Neuronal stem cell (in vitro differentiated cells): ENCODE measurements around the gene SMC6.

Source experiments
- DNase-seq: peaks from one replicate; pipeline ENCODE4 v3.0.0-alpha.2; 2013; ENCODE audit warnings: low spot score
- H2AFZ ChIP-seq: one replicate; pipeline ENCODE4 v1.6.1; 2013; ENCODE audit warnings: mild to moderate bottlenecking, low read length, inconsistent platforms
- H2AK5ac ChIP-seq: 2 replicates; pipeline ENCODE4 v1.6.1; 2013; ENCODE audit warnings: low read depth, mild to moderate bottlenecking, inconsistent platforms, low read length, moderate library complexity, mixed read lengths
- H2BK120ac ChIP-seq: 2 replicates; pipeline ENCODE4 v1.6.1; 2013; ENCODE audit warnings: low read depth, mild to moderate bottlenecking, inconsistent platforms, low read length, moderate library complexity, mixed read lengths
- H2BK12ac ChIP-seq: one replicate; pipeline ENCODE4 v1.6.1; 2013; ENCODE audit warnings: low read length, inconsistent platforms
- H2BK15ac ChIP-seq: 2 replicates; pipeline ENCODE4 v1.6.1; 2013; ENCODE audit warnings: mild to moderate bottlenecking, low read length, inconsistent platforms, mixed read lengths
- H2BK5ac ChIP-seq: one replicate; pipeline ENCODE4 v1.6.1; 2013; ENCODE audit warnings: inconsistent platforms, mild to moderate bottlenecking, low read length, moderate library complexity
- H3K14ac ChIP-seq: one replicate; pipeline ENCODE4 v1.6.1; 2013; ENCODE audit warnings: low read length, inconsistent platforms
- H3K18ac ChIP-seq: 2 replicates; pipeline ENCODE4 v1.6.1; 2013; ENCODE audit warnings: low read length, inconsistent platforms
- H3K23ac ChIP-seq: 2 replicates; pipeline ENCODE4 v1.6.1; 2013; ENCODE audit warnings: low read depth, mild to moderate bottlenecking, mixed read lengths, low read length, inconsistent platforms; ENCODE audit not compliant: poor library complexity
- H3K27ac ChIP-seq: replicated peaks from 3 replicates; pipeline ENCODE4 v1.5.1; 2013; ENCODE audit warnings: low read length, inconsistent platforms
- H3K27me3 ChIP-seq, 3 experiments: 2 replicates each; pipeline ENCODE4 v1.6.1; 2013; ENCODE audit warnings: low read length in 3 of 3, mild to moderate bottlenecking in 2 of 3, inconsistent platforms in 1 of 3, low read depth in 1 of 3, mixed read lengths in 1 of 3, moderate library complexity in 1 of 3; ENCODE audit not compliant: control insufficient read depth in 3 of 3, insufficient read depth in 3 of 3
- H3K36me3 ChIP-seq, 2 donors: replicated peaks in 1 of 2; 2 replicates each; pipeline ENCODE4 v1.6.1; 2013; ENCODE audit warnings: low read length in 2 of 2; ENCODE audit not compliant: control insufficient read depth in 2 of 2, insufficient read depth in 2 of 2
- H3K4ac ChIP-seq: 2 replicates; pipeline ENCODE4 v1.6.1; 2013; ENCODE audit warnings: inconsistent platforms, mild to moderate bottlenecking, low read length, moderate library complexity
- H3K4me1 ChIP-seq, 2 donors: 1 replicate in 1 of 2; 2 replicates in 1 of 2; pipeline ENCODE4 v1.6.1; 2013; ENCODE audit warnings: low read length in 2 of 2, low read depth in 1 of 2; ENCODE audit not compliant: control insufficient read depth in 2 of 2, insufficient read depth in 1 of 2
- H3K4me2 ChIP-seq: one replicate; pipeline ENCODE4 v1.6.1; 2013; ENCODE audit warnings: mild to moderate bottlenecking, low read length, inconsistent platforms; ENCODE audit not compliant: insufficient read depth, poor library complexity, severe bottlenecking
- H3K4me3 ChIP-seq, 2 donors: 2 replicates each; pipeline ENCODE4 v1.5.1; 2013; ENCODE audit warnings: low read length in 2 of 2, mild to moderate bottlenecking in 2 of 2, inconsistent platforms in 1 of 2, moderate library complexity in 1 of 2
- H3K79me1 ChIP-seq: one replicate; pipeline ENCODE4 v1.6.1; 2013; ENCODE audit warnings: low read depth, mild to moderate bottlenecking, inconsistent platforms, low read length, moderate library complexity
- H3K9ac ChIP-seq: one replicate; pipeline ENCODE4 v1.6.1; 2013; ENCODE audit warnings: mild to moderate bottlenecking, low read depth, low read length, inconsistent platforms; ENCODE audit not compliant: poor library complexity
- H3K9me3 ChIP-seq, 2 donors: replicated peaks in 1 of 2; 2 replicates each; pipeline versions ENCODE3 to v1.6.1; 2013; ENCODE audit warnings: low read length in 2 of 2, mild to moderate bottlenecking in 2 of 2, inconsistent platforms in 1 of 2, low read depth in 1 of 2, mixed read lengths in 1 of 2, moderate library complexity in 1 of 2; ENCODE audit not compliant: control insufficient read depth in 2 of 2, insufficient read depth in 1 of 2
- H4K8ac ChIP-seq: one replicate; pipeline ENCODE4 v1.6.1; 2013; ENCODE audit warnings: low read depth, mild to moderate bottlenecking, inconsistent platforms, low read length, moderate library complexity
- H4K91ac ChIP-seq: one replicate; pipeline ENCODE4 v1.6.1; 2013; ENCODE audit warnings: low read length, low read depth, mild to moderate bottlenecking, inconsistent platforms; ENCODE audit not compliant: poor library complexity
- WGBS, 2 donors: extraction: QIAGEN DNeasy Blood & Tissue Kit; methylation state at CpG; one replicate each; pipeline ENCODE4 v1.1.7; 2013; ENCODE audit warnings: missing lambda C conversion rate in 2 of 2, mixed read lengths in 1 of 2; ENCODE audit not compliant: insufficient read length in 2 of 2, insufficient replicate concordance in 1 of 2; ENCODE audit errors: extremely low coverage in 2 of 2; 5-methylcytosine and 5-hydroxymethylcytosine counted together

Gene SMC6

DNA sequence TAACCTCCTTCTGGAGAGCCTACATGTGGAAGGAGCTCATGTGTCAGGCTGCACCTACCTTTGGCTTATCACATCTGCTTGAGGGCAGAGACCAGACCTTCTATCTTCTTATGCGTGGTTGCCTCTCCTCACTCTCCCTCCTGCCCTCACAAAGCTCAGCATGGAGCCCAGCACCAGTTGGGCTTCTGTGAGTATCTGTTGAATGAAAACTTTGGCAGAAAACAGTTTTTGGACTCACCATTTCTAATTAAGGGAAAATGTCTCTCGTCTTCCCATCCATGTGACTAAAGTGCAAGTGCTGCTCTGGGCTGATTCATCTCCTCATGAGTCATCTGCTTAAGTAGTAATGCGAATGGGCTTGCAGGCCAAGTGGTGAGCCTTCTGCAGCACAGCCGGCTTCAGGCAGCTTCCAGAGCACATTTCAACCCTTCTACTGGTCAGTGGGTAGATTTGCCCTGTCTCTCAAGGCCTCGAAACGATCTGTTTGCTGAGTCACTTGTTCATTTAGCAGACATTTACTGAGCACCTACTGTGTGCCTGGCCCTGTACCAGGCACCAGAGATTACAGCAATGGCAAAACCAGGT, 110.5 kb downstream of the SMC6 start:
- Histone ChIP-seq H3K23ac (no peak overlapping the region), H2BK15ac (no peak overlapping the region), H4K8ac (no peak overlapping the region), H2BK12ac (no peak overlapping the region), H3K4me1 (peaks cover 0 to 2% of the 10 kb centered on the region in 2 donors), H3K18ac (no peak overlapping the region), H3K14ac (no peak overlapping the region), H3K4me2 (no peak overlapping the region), H3K27ac (no peak overlapping the region), H3K79me1 (no peaks in the 10 kb centered on the region), H3K36me3 (no peaks in the 10 kb centered on the region), H3K4me3 (no peak overlapping the region), H2AFZ (no peak overlapping the region), H4K91ac (no peak overlapping the region), H3K9me3 (no peaks in the 10 kb centered on the region), H3K4ac (no peak overlapping the region), H2AK5ac (no peak overlapping the region), H2BK120ac (no peak overlapping the region), H2BK5ac (no peak overlapping the region), H3K9ac (no peak overlapping the region), H3K27me3 (no peaks in the 10 kb centered on the region)
- no peak for DNase-seq
- WGBS, 2 donors = no CpG with 5 or more reads among the region's 6 CpGs

DNA sequence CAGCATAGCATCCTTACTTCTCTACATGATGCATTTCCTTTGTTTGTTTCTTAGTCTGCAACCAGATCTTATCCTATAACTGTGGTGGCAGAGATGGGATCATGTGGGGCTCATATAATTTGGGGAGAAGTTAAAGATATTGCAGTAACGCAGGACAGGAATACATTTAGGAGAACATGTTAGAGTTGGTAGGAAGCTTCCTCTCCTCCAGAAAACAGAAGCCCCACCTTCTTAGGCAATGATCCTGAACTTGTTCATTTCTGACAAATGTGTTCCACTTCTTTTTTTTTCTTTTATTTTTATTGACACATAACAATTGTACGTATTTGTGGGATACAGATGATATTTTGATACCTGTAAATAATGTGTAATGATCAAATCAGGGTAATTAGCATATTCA, 113.2 kb downstream of the SMC6 start:
- no peak overlapping the region for H3K14ac ChIP-seq
- H3K18ac ChIP-seq = no peak overlapping the region
- H2AK5ac ChIP-seq = no peak overlapping the region
- H3K4me3 ChIP-seq = no peak overlapping the region
- no peaks in the 10 kb centered on the region for H3K27me3 ChIP-seq
- no peak overlapping the region for H2AFZ ChIP-seq
- no peaks in the 10 kb centered on the region for H3K36me3 ChIP-seq
- no peak overlapping the region for H3K23ac ChIP-seq
- H3K27ac ChIP-seq = no peak overlapping the region
- H4K91ac ChIP-seq = no peak overlapping the region
- no peak overlapping the region for H2BK12ac ChIP-seq
- H3K4me1 ChIP-seq = peaks cover 1 to 7% of the 10 kb centered on the region in 2 donors
- WGBS, 2 donors = no CpG with 5 or more reads among the region's 2 CpGs
- no peak overlapping the region for H3K9ac ChIP-seq
- no peaks in the 10 kb centered on the region for H3K79me1 ChIP-seq
- no peak for DNase-seq
- H2BK15ac ChIP-seq = no peak overlapping the region
- no peaks in the 10 kb centered on the region for H3K9me3 ChIP-seq
- no peak overlapping the region for H2BK120ac ChIP-seq
- H4K8ac ChIP-seq = no peak overlapping the region
- H2BK5ac ChIP-seq = no peak overlapping the region
- H3K4me2 ChIP-seq = no peak overlapping the region
- H3K4ac ChIP-seq = no peak overlapping the region

- H3K9ac ChIP-seq = no peak overlapping the region
- H2BK12ac ChIP-seq = no peak overlapping the region
- H3K18ac ChIP-seq = no peak overlapping the region
- H3K14ac ChIP-seq = no peak overlapping the region
- WGBS, 2 donors = no CpG with 5 or more reads among the region's 7 CpGs
- no peak overlapping the region for H3K4ac ChIP-seq
- no peak overlapping the region for H4K8ac ChIP-seq
- H4K91ac ChIP-seq = no peak overlapping the region
- no peak overlapping the region for H3K4me3 ChIP-seq
- no peaks in the 10 kb centered on the region for H3K79me1 ChIP-seq
- no peak overlapping the region for H2BK5ac ChIP-seq
- DNase-seq = no peak
- H3K9me3 ChIP-seq = no peaks in the 10 kb centered on the region
- no peak overlapping the region for H3K4me2 ChIP-seq
- no peaks in the 10 kb centered on the region for H3K27me3 ChIP-seq
- H3K36me3 ChIP-seq = no peaks in the 10 kb centered on the region
- H2BK120ac ChIP-seq = no peak overlapping the region
- no peak overlapping the region for H2AK5ac ChIP-seq
- H2BK15ac ChIP-seq = no peak overlapping the region
- no peak overlapping the region for H3K23ac ChIP-seq
- no peak overlapping the region for H2AFZ ChIP-seq
- no peak overlapping the region for H3K27ac ChIP-seq
- peaks cover 1 to 13% of the 10 kb centered on the region in 2 donors for H3K4me1 ChIP-seq
These were observed 115.3 kb downstream of the SMC6 start for GRCh38 chr2:17638196-17638743.

GRCh38 chr2:17637131-17637906, 116.3 kb downstream of the SMC6 start:
- peaks cover 1 to 13% of the 10 kb centered on the region in 2 donors for H3K4me1 ChIP-seq
- H3K4ac ChIP-seq = no peak overlapping the region
- peak overlapping the region; percentile 20 for H2BK5ac ChIP-seq
- no peak overlapping the region for H3K4me2 ChIP-seq
- H3K79me1 ChIP-seq = no peaks in the 10 kb centered on the region
- H3K9me3 ChIP-seq = no peaks in the 10 kb centered on the region
- no peaks in the 10 kb centered on the region for H3K27me3 ChIP-seq
- H2BK120ac ChIP-seq = no peak overlapping the region
- no peak overlapping the region for H4K8ac ChIP-seq
- no peak overlapping the region for H3K23ac ChIP-seq
- no peak overlapping the region for H2BK15ac ChIP-seq
- H3K9ac ChIP-seq = no peak overlapping the region
- H3K36me3 ChIP-seq = no peaks in the 10 kb centered on the region
- WGBS, 2 donors = no CpG with 5 or more reads among the region's 8 CpGs
- no peak overlapping the region for H3K14ac ChIP-seq
- H2BK12ac ChIP-seq = no peak overlapping the region
- DNase-seq = no peak
- peak overlapping the region; percentile 82 for H2AFZ ChIP-seq
- H4K91ac ChIP-seq = no peak overlapping the region
- no peak overlapping the region for H3K4me3 ChIP-seq
- no peak overlapping the region for H3K27ac ChIP-seq
- no peak overlapping the region for H2AK5ac ChIP-seq
- H3K18ac ChIP-seq = no peak overlapping the region
